ENCODE data around the gene FOXP1.

DNA sequence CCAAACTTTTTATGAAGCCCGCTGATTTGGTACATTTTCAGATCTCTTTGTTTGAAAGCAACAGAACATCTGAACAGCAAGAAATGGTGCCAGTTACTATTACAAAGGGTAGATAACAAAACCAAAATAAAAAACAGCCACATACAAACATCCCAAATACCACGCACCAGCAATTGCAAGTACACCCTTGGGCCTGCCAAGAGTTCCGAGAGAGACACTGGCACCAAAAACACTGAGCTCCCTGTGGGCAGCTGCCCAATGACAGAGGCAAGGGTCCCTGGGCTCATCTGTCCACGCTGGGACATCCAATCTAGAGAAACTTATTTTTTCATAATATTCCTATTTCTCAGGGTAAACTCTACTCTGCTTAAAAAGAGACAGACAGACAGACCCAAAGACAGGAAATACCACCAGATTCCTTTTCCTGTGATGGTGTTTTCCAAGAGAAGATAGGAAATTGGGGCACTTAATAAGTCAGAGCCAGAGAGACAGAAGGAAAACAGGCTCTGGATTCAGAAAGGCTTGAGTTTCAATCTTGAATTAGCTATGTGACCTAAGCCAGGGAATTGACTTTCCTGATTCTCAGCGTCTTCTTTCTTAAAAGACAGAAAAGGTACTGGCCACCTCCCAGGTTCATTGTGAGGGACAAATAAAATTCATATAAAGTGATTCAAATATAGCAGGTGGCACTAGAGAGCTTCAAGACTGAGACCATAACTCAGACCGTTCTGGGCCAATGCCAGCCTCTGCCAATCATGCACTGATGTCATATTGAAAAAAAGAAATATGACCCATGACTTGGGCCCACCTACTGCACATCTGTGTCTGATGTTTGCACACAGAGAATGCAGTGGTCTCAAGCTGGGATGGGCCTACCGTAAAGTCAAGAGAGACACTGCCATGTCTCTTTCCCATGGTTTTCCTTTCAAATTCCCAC, 61.3 kb downstream of the FOXP1 start:
- TF ChIP-seq, protein P1, sequence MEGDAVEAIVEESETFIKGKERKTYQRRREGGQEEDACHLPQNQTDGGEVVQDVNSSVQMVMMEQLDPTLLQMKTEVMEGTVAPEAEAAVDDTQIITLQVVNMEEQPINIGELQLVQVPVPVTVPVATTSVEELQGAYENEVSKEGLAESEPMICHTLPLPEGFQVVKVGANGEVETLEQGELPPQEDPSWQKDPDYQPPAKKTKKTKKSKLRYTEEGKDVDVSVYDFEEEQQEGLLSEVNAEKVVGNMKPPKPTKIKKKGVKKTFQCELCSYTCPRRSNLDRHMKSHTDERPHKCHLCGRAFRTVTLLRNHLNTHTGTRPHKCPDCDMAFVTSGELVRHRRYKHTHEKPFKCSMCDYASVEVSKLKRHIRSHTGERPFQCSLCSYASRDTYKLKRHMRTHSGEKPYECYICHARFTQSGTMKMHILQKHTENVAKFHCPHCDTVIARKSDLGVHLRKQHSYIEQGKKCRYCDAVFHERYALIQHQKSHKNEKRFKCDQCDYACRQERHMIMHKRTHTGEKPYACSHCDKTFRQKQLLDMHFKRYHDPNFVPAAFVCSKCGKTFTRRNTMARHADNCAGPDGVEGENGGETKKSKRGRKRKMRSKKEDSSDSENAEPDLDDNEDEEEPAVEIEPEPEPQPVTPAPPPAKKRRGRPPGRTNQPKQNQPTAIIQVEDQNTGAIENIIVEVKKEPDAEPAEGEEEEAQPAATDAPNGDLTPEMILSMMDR (IDR thresholded peaks at IDR 0.05): no peak
- no peak for TF ChIP-seq POLR2A (IDR thresholded peaks at IDR 0.05)
